Stimulated activated CD8-positive, alpha-beta memory T cell treated with anti-CD3 and anti-CD28 coated beads, Interleukin-12 subunit alpha, Interleukin-12 subunit beta, amount 100 ng/mL, for 24 hours (primary cell): ENCODE measurements around the gene ERGIC1.

Source experiments
- DNase-seq: peaks from one replicate; pipeline ENCODE4 v3.0.0-alpha.2; 2020; ENCODE audit errors: extremely low read depth

The ERGIC1 gene

GRCh38 chr5:172864747-172865146 lies 30.7 kb downstream of the ERGIC1 start:
- DNase-seq: no peak

DNA sequence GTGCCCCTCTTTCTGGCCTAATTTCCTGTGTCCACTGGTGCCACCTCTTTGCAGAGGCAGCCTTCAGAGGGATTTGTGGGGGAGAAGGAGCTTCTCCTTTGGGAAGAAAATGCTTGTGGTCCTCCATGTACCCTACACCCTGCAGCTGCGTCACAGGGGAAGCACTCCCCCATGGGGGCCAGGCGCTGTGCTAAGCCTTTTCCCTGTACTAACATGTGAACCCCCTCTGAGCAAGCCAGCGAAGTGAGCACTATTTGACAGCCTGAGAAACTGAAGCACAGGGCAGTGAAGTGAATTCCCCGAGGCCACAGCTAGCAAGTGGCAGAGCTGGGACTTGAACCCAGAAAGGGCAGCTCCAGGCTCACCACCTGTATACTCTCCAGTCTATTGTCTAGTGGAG lies 32.3 kb downstream of the ERGIC1 start:
- DNase-seq: no peak

DNA sequence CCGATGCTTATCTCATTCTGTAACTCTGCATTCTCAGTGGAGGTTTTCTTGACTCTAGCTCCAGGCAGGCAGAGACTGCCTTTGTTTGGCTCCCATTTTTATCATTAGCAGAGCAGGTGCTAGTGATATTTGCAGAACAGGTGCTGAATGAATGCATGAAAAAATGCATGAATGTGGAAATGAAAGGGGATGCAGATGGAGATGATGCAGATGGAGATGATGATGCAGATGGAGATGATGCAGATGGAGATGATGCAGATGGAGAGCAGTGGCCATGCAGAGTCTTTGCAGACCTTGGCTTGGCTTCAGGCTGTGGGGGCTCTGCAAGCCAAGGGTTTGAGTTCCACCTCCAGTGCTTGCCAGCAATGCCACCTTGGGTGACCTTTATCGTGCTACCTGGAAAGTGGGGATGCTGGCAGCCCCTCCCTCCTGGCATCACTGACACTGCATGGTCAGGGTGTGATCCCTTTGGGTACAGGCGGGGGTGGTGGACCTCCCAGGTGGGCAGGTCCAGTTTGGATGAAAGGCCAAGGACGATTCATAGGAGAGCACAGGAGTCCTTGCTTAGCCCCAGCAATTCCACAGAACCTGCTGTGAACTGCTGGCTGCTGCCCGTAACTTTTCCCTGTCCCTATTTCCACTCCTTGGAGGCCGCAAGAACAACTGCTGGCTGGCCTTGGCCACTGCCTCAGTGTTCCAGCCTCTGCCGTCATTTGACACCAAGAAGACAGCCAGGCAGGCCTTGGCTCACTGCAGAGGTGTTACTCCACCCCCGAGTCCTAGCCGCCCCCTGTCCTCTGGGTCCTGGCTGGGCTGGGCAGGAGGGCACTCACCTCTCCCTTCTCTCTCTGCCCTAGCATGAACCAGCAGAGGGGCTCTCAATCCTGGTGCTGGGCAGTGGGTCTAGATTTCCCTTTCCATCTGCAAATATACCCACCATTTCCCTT lies 33.0 kb downstream of the ERGIC1 start:
- no peak for DNase-seq

DNA sequence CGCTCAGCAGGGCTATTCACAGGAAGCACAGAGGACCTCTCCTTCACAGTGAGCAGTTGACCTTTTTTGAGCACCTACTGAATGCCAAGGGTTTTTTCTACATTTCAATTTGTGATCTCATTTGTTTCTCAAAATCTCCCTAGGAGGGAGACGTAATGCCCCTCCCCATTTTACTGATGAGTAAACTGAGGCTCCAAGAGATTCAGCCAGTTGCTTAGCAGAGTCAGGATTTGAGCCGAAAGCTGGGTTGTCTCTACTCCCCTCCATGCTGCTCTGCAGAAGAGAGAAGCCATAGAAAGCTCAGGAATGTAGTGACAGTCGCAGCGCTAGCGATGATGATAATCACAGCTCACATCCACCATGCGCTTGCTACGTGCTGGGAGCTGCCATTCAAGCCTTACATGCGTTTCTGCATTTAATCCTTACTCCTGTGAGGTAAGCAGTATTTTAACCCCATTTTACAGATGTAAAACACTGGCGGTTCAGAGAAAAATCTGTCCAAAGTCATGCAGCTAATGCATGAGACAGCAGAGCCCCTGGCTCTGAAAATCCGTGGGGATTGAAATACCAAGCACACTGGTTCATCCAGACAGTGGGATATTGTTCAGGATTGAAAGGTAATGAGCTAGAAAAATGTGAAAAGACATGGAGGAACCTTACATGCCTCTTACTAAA lies 33.8 kb downstream of the ERGIC1 start:
- no peak for DNase-seq

GRCh38 chr5:172868436-172868923 lies 34.4 kb downstream of the ERGIC1 start:
- DNase-seq: no peak

DNA sequence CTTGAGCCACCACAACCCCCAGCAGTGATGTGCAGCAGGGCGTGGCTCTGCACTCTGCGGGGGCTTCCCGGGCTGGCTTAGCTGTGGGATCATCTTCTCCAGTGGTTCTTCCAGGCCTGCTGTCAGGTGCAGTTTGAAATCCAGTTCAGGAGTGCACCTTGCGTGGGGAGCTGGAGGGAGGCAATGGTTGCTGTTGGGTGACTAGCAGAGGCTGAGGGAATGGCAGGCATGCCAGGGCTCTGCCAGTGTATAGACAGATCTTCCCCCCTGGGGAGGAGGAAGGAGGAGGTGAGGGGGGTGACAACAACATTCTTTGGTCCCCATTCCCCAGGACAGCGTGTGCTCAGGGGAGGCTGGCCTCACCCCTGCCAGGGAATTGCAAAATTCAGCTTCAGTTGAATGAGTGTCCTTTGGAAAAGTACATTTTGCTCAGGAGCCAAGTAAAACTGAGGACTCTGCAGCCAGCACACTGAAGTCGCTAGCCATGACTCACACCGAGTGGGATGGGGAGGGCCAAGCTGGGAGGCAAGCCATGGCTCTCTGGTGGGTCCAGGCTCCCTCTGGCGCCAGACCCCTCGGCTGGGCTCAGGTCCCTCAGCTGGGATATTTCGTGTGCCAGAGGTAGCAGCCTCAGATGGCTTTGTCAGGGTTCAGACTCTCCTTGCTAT lies 35.0 kb downstream of the ERGIC1 start:
- DNase-seq: no peak

DNA sequence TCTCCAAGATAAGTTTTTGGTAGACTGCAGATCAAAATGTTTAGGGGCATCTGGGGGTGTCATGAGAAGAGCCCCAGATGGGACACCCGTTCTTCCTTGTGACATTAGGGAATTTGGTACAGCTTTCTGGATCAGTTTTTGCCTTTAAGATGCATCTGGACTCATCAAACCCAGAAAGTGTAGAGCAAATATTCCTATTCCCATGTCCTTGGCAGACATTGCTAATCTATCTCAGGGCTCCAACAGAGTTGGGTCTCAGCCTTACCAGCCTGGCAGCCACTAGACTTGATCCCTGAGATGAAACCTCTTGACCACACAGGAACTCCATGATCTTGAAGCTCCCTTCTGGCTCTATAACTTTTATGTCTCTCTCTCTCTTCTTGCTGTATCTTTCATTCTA lies 35.6 kb downstream of the ERGIC1 start:
- DNase-seq: no peak

DNA sequence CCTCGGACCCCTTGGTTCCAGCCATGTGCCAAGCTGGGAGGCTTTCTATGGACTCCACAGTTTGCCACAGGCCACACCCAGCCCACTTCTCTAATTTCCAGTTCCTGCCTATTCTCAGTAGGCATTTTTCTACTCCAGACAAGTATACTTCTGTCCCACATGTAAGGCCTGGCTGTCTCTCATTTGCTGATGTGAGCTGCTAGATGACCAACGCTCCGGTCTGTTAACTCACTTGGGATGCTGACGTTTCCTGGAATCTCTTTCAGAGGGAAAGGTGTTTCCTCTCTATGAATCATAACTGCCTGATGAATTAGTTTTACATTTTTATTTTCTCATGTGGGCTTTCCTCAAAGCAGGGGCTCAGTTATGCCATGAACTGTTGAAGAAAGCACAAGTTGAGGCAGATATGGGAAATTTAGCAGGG lies 36.3 kb downstream of the ERGIC1 start:
- DNase-seq: no peak

DNA sequence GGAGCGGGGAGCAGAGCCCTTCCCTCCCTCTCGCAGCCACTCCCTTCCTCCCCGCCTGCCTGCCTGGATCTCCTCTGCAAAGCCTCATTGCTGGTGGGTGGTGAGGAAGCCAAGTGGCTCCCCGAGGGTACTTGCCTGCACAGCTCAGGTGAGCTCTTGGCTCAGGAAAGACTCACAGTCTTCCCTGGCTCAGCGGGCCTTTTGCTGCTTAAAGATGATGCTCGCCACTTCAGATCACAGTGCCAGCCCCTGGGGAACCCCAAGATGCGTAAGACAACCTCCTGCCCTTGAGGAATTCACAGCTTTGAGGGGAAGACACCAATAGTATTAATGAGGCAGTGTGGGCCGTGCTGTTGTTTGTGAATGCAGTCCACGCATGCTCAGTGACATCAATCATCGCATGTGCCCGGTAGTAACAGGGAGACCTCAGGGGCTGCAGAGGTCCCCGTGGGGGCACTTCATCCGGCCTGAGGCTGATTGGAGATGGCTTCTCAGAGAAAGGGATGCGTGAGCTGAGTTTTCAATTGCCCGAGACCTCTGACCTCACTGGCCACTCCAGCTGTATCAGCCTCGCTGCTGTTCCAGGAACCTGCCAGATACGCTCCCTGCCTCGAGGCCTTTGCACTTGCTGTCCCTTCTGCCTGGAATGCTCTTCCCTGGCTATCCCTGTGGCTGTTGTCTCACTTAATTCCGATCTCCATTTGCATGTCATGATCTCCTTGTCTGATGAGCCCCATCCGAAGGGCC lies 36.8 kb downstream of the ERGIC1 start:
- no peak for DNase-seq

GRCh38 chr5:172871536-172871935 lies 37.5 kb downstream of the ERGIC1 start:
- no peak for DNase-seq

DNA sequence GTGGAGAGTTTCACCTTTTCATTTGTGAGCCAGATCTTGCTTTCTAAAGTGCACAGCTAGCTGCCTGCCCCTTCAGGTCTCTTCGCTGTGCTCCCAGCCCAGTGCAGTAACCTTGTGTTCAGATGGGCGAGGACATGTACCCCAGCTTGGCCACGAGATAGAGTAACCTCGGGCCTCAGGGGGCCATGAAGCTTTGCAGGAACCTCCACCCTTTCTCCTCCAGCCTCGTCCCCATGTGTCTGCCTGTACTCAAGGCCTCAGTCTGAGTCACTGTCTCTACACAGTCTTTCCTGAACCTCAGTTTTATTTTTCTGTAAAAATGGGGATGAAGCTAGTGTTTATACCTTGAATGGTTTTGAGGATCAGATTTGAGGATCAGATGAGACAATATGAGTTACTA lies 37.9 kb downstream of the ERGIC1 start:
- DNase-seq: no peak

- DNase-seq: no peak
These were observed 39.0 kb downstream of the ERGIC1 start for GRCh38 chr5:172872997-172873491.

GRCh38 chr5:172873513-172873912 lies 39.5 kb downstream of the ERGIC1 start:
- DNase-seq: no peak

GRCh38 chr5:172874647-172875504 lies 40.8 kb downstream of the ERGIC1 start:
- no peak for DNase-seq

- DNase-seq: no peak
These were observed 41.6 kb downstream of the ERGIC1 start for GRCh38 chr5:172875505-172876279.

DNA sequence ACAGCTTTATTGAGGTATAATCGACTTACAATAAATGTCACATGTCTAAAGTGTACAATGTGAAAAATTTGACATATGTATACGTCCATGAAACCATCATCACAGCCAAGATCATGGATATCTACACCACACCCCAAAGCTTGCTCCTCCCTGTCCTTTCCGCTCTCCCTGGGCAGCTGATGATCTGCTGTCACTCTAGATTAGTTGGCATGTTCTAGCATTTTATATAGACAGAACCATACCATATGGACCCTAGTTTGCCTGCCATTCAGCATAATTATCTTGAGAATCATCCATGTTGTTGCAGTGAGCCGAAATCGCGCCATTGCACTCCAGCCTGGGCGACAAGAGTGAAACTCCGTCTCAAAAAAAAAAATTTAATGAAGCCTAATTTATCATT lies 42.5 kb downstream of the ERGIC1 start:
- no peak for DNase-seq

DNA sequence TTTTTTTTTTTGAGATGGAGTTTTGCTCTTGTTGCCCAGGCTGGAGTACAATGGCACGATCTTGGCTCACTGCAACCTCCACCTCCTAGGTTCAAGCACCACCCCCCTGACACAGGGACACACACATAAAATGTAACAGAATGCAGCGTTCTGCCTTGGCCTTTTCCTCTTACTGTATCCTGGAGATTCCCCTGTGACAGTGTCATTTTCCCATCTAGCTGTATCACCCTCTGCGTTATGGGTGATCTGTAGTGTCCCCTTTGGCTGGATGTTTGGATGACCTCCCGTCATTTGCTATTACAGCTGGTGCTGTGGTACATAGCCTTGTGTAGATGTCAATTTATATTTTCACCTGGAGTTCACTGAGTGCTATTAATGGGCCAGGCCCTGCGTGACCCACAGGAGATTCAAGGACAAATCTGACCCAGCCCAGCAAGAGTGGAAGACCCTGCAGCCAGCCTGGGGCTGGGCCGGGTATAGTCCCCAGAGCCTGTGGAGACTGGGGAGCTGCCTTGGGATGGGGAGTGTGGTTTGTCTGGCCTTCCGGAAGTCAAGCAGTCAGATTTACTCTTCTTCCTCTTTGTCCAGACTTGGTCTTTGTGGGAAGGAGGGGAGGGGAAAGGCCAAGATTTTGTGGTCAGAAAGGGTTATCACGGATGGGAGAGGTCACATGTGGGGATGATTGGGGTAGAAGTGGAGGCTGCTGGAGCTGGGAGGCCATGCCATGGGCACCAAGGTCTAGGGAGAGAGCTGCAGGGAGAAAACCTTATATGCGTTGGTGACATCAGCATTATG lies 43.6 kb downstream of the ERGIC1 start:
- DNase-seq: no peak

DNA sequence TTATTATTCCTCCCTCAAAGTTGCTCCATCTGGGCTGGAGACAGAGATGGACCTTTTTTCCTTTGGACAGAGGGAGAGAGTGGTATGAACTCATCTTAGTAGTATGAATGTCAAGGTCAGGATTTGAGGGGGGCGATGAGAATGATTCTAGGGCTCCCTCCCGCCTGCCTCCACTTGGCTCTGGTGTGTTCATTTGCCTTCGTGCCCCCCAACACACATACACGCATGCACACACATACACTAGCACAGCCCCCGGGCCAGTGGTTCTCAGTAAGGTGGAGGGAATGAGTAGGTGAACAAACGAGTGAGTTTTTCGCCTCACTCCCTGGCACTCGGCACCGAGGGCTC lies 44.5 kb downstream of the ERGIC1 start:
- no peak for DNase-seq
